ENCODE measurements around the gene TMEM253.

GRCh38 chr14:21074398-21075272, 26.2 kb upstream of the TMEM253 start:
- TF ChIP-seq, protein P1, sequence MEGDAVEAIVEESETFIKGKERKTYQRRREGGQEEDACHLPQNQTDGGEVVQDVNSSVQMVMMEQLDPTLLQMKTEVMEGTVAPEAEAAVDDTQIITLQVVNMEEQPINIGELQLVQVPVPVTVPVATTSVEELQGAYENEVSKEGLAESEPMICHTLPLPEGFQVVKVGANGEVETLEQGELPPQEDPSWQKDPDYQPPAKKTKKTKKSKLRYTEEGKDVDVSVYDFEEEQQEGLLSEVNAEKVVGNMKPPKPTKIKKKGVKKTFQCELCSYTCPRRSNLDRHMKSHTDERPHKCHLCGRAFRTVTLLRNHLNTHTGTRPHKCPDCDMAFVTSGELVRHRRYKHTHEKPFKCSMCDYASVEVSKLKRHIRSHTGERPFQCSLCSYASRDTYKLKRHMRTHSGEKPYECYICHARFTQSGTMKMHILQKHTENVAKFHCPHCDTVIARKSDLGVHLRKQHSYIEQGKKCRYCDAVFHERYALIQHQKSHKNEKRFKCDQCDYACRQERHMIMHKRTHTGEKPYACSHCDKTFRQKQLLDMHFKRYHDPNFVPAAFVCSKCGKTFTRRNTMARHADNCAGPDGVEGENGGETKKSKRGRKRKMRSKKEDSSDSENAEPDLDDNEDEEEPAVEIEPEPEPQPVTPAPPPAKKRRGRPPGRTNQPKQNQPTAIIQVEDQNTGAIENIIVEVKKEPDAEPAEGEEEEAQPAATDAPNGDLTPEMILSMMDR (IDR thresholded peaks at IDR 0.05): no peak
- TF ChIP-seq POLR2A (IDR thresholded peaks at IDR 0.05): no peak

Measured in Peyer's patch (tissue), 4 donors.